Endothelial cell of umbilical vein (primary cell): Measurements from ENCODE around the gene UBR4. TPM values are rescaled to one million over a fixed set of nuclear protein-coding genes. Genes with fewer than 3 reads are reported as not detected.

Experiments used
- BruUV-seq: library from RNA; stranded (reverse); fragments of 400-500 nt; replicated peaks from 2 replicates; lab custom pipeline; 2021; lab: Mats Ljungman, UMichigan
- CTCF ChIA-PET: fragments of 300-600, 350-600 bp; sonication (Branson Sonifier 250); formaldehyde crosslinking; loops from one replicate; lab custom pipeline; 2021; ENCODE audit warnings: antibody characterized with exemption, inconsistent platforms; lab: Charles Lee
- POLR2A ChIA-PET: fragments of 300-600, 350-600 bp; sonication (Branson Sonifier 250); formaldehyde crosslinking; loops from one replicate; lab custom pipeline; 2021; ENCODE audit warnings: antibody characterized with exemption, inconsistent platforms; lab: Charles Lee
- DNase-seq: peaks from one replicate; pipeline ENCODE4 v3.0.0-alpha.2; 2011; ENCODE audit warnings: low read depth, low spot score
- FAIRE-seq: peaks from 2 replicates; lab custom pipeline; 2011; peaks lifted over from hg19 to GRCh38; lab: Jason Lieb, UNC
- H2AFZ ChIP-seq: 2 replicates; pipeline ENCODE4 v1.6.0; 2012; ENCODE audit warnings: low read depth, low read length, control low read depth, inconsistent platforms
- H3K27ac ChIP-seq: 2 replicates; pipeline ENCODE4 v1.5.1; 2011; ENCODE audit warnings: low read depth, mild to moderate bottlenecking, control low read depth, low read length, moderate library complexity; ENCODE audit not compliant: insufficient read depth
- H3K27me3 ChIP-seq, 2 experiments: 2 replicates each; pipeline versions ENCODE4 v1.6.0 to v1.6.1; 2011; ENCODE audit warnings: low read length in 2 of 2, mixed read lengths in 1 of 2; ENCODE audit not compliant: control insufficient read depth in 2 of 2, insufficient read depth in 2 of 2
- H3K36me3 ChIP-seq, 2 experiments: 2 replicates in 1 of 2; 3 replicates in 1 of 2; pipeline ENCODE4 v1.5.1; 2011; ENCODE audit warnings: low read length in 2 of 2, mild to moderate bottlenecking in 1 of 2, moderate library complexity in 1 of 2; ENCODE audit not compliant: control insufficient read depth in 2 of 2, insufficient read depth in 2 of 2; ENCODE audit errors: extremely low read depth in 1 of 2
- H3K4me1 ChIP-seq: 3 replicates; pipeline ENCODE4 v1.5.1; 2011; ENCODE audit warnings: mild to moderate bottlenecking, low read length; ENCODE audit not compliant: control insufficient read depth, insufficient read depth; ENCODE audit errors: extremely low read depth
- H3K4me2 ChIP-seq: 2 replicates; pipeline ENCODE4 v1.6.1; 2011; ENCODE audit warnings: low read length, control low read depth, mixed read lengths; ENCODE audit not compliant: insufficient read depth
- H3K4me3 ChIP-seq, 3 experiments: fragments of 200-600 bp in 1 of 3; sonication (generic), shearing (Covaris generic) in 1 of 3; replicated peaks in 1 of 3; 2 replicates each; pipeline ENCODE4 v1.5.1; 2011 to 2016; ENCODE audit warnings: control low read depth in 3 of 3, low read length in 3 of 3, mild to moderate bottlenecking in 2 of 3, inconsistent platforms in 1 of 3, low read depth in 1 of 3, moderate library complexity in 1 of 3; ENCODE audit not compliant: insufficient read depth in 1 of 3
- H3K79me2 ChIP-seq: 2 replicates; pipeline ENCODE4 v1.6.0; 2012; ENCODE audit warnings: low read length, inconsistent platforms; ENCODE audit not compliant: control insufficient read depth, insufficient read depth
- H3K9ac ChIP-seq: replicated peaks from 2 replicates; pipeline ENCODE3; 2011; ENCODE audit warnings: low read length, control low read depth; ENCODE audit not compliant: insufficient read depth; ENCODE audit errors: extremely low read depth
- H3K9me1 ChIP-seq: replicated peaks from 3 replicates; pipeline ENCODE4 v1.6.0; 2011; ENCODE audit warnings: mild to moderate bottlenecking, low read length; ENCODE audit not compliant: control insufficient read depth, insufficient read depth; ENCODE audit errors: extremely low read depth
- H3K9me3 ChIP-seq: replicated peaks from 2 replicates; pipeline ENCODE4 v1.5.1; 2012; ENCODE audit warnings: low read length, inconsistent platforms; ENCODE audit not compliant: control insufficient read depth, insufficient read depth
- H4K20me1 ChIP-seq: replicated peaks from 2 replicates; pipeline ENCODE3; 2011; ENCODE audit warnings: mild to moderate bottlenecking, low read length; ENCODE audit not compliant: control insufficient read depth, insufficient read depth; ENCODE audit errors: extremely low read depth
- CTCF ChIP-seq, 2 donors: IDR thresholded peaks; 1 replicate in 1 of 2; 2 replicates in 1 of 2; pipeline ENCODE4 v1.5.1; 2011; ENCODE audit warnings: low read length in 2 of 2, mild to moderate bottlenecking in 2 of 2, moderate library complexity in 2 of 2, control low read depth in 1 of 2, inconsistent platforms in 1 of 2, low read depth in 1 of 2; ENCODE audit not compliant: insufficient read depth in 1 of 2; ENCODE audit errors: extremely low read depth in 1 of 2
- GATA2 ChIP-seq: IDR thresholded peaks from 2 replicates; pipeline ENCODE4 v1.7.0; 2011; ENCODE audit warnings: low read depth, mild to moderate bottlenecking, moderate library complexity, mixed read lengths, low read length; ENCODE audit not compliant: insufficient read length, insufficient read depth
- JUN ChIP-seq: IDR thresholded peaks from 2 replicates; pipeline ENCODE4 v1.6.1; 2011; ENCODE audit warnings: borderline replicate concordance, low read depth; ENCODE audit not compliant: insufficient read length, insufficient read depth
- MAX ChIP-seq: IDR thresholded peaks from 2 replicates; pipeline ENCODE4 v1.6.1; 2011; ENCODE audit not compliant: insufficient read depth, insufficient read length
- dilution Hi-C: fragments of 300-500 bp; cut with MboI; formaldehyde crosslinking; loops from one replicate; pipeline ENCODE4 v1.15.0; 2019; ENCODE audit warnings: low sequenced_read_pairs; ENCODE audit not compliant: extremely low pct_ligation_motif_present
- intact Hi-C: fragments of 100-400 bp; cut with micrococcal nuclease; formaldehyde crosslinking; loops from one replicate; pipeline ENCODE4 v1.10.0; 2022
- polyA plus RNA-seq, 4 experiments: library from polyadenylated mRNA; depleted of rRNA in 3 of 4; stranded (reverse) in 3 of 4; unstranded in 1 of 4; fragments of >200 nt; gene quantifications; 2 replicates each; pipeline versions ENCODE4 v1.2.1 to v1.2.3, GENCODE V29; 2011 to 2012; ENCODE audit warnings: missing spikeins in 1 of 4
- total RNA-seq: library from RNA; stranded (reverse); gene quantifications from 2 replicates; pipeline ENCODE4 v1.2.3, GENCODE V29; 2021

UBR4 gene
- total and polyA plus RNA-seq, 2 donors (not counting 3 experiments of a cell fraction or from before 2014, with no cell fraction given) = 125 to 150 TPM

GRCh38 chr1:19240673-19241538 lies 30.8 kb upstream of the UBR4 start:
- dilution Hi-C loops (no loop called here), intact Hi-C loops (loop anchor here (1.0 to 5.0 kb wide), 5 partner anchors 30 to 334 kb away; partner anchors contain the start of gene UBR4)
- Histone ChIP-seq H3K9me3 (no peaks in the 10 kb centered on the region), H3K79me2 (peaks cover 2% of the 10 kb centered on the region), H3K36me3 (peaks cover 29 to 46% of the 10 kb centered on the region in 2 experiments), H3K27me3 (no peaks in the 10 kb centered on the region), H2AFZ (no peak overlapping the region), H4K20me1 (no peaks in the 10 kb centered on the region), H3K4me2 (no peak overlapping the region), H3K27ac (no peak overlapping the region), H3K9me1 (no peaks in the 10 kb centered on the region), H3K9ac (no peak overlapping the region), H3K4me3 (no peak overlapping the region), H3K4me1 (no peaks in the 10 kb centered on the region)
- ChIA-PET POLR2A (interaction anchor here (0.5 kb wide), 1 partner anchor 284 kb away, joined by 4 read pairs; no protein-coding TSS in a partner anchor), CTCF (interaction anchor here (0.7 to 3.0 kb wide), 21 partner anchors 10 to 643 kb away, joined by 3 to 25 read pairs (median 4); partner anchors contain the start of genes EMC1 and MRTO4)
- no TSS peak for BruUV-seq
- peak; percentile 54 for DNase-seq
- TF ChIP-seq GATA2 = no peak
- no peak for TF ChIP-seq JUN
- TF ChIP-seq MAX = no peak
- peak; percentile 89 for TF ChIP-seq CTCF (IDR thresholded peaks at IDR 0.05; ENCODE audit: extremely low read depth in 1 of 2, insufficient read depth in 1 of 2, low read depth in 1 of 2, low read length in 2 of 2)
- FAIRE-seq = peak; percentile 92
